ENCODE data around the gene FRMD4A. TPM values are rescaled to one million over a fixed set of nuclear protein-coding genes. Genes with fewer than 3 reads are reported as not detected.

Gene FRMD4A
- total and polyA plus RNA-seq, 3 donors from 2014 or later = 15.0 to 20.8 (median 18.7) TPM

DNA sequence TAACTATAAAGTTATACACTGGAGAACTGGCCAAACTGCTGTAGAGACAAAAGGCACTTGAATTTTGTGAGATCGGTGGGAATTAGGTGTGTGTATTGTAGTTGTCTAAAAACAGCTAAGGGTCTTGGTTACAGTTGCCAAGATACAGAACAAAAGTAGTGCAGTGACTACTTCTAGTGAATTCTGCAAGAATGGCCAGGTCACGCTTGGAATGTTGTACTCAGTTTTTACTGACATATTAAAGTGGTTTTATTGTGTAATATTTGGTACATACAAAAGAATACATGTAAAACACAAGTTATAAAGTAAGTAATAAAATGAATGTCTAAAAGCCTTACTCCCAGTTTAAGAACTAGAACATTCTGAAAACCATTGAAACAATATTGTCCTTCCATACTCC, 701.6 kb downstream of the FRMD4A start:
- no peaks in the 10 kb centered on the region for H3K4me1 ChIP-seq
- no peaks in the 10 kb centered on the region for H3K9me3 ChIP-seq
- TF ChIP-seq, protein P1, sequence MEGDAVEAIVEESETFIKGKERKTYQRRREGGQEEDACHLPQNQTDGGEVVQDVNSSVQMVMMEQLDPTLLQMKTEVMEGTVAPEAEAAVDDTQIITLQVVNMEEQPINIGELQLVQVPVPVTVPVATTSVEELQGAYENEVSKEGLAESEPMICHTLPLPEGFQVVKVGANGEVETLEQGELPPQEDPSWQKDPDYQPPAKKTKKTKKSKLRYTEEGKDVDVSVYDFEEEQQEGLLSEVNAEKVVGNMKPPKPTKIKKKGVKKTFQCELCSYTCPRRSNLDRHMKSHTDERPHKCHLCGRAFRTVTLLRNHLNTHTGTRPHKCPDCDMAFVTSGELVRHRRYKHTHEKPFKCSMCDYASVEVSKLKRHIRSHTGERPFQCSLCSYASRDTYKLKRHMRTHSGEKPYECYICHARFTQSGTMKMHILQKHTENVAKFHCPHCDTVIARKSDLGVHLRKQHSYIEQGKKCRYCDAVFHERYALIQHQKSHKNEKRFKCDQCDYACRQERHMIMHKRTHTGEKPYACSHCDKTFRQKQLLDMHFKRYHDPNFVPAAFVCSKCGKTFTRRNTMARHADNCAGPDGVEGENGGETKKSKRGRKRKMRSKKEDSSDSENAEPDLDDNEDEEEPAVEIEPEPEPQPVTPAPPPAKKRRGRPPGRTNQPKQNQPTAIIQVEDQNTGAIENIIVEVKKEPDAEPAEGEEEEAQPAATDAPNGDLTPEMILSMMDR (IDR thresholded peaks at IDR 0.05) = no peak
- no peak for TF ChIP-seq POLR2A (IDR thresholded peaks at IDR 0.05)
- no peaks in the 10 kb centered on the region for H3K27me3 ChIP-seq
- H3K4me3 ChIP-seq = no peak overlapping the region
- intact Hi-C loops (cut with DNase I; ENCODE audit: low total_unique reads) = no loop called here
- DNase-seq = no peak
- no peak overlapping the region for H3K27ac ChIP-seq
- 89 to 91% methylated on average over 2 of the region's 2 CpGs for WGBS, 2 donors
- no peaks in the 10 kb centered on the region for H3K36me3 ChIP-seq (ENCODE audit: low read depth, missing control alignments)

DNA sequence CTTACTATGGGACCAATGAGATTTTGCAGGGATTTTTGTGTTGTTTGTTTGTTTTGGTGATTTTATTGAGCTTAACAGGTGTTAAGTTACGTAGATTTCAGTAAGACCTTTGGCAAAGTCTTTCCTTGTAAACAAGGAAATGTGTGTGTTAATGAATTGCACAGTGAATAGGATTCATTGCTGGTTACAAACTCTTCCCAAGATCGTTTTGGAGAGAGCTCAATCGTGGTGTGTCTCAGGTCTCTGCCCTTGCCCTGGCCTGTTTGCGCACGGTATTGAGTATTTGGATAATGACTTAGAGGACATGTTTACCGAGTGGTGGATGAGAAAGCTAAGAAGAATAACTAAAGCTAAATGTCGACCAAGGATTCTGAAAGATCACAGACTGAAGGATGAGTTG, 702.1 kb downstream of the FRMD4A start:
- Histone ChIP-seq H3K36me3 (ENCODE audit: low read depth, missing control alignments) (no peaks in the 10 kb centered on the region), H3K4me1 (no peaks in the 10 kb centered on the region), H3K27ac (no peak overlapping the region), H3K9me3 (no peaks in the 10 kb centered on the region), H3K4me3 (no peak overlapping the region), H3K27me3 (no peaks in the 10 kb centered on the region)
- 69 to 83% methylated on average over 7 of the region's 7 CpGs for WGBS, 2 donors
- DNase-seq = no peak
- intact Hi-C loops (cut with DNase I; ENCODE audit: low total_unique reads) = no loop called here
- TF ChIP-seq, protein P1 (IDR thresholded peaks at IDR 0.05) = no peak
- no peak for TF ChIP-seq POLR2A (IDR thresholded peaks at IDR 0.05)

DNA sequence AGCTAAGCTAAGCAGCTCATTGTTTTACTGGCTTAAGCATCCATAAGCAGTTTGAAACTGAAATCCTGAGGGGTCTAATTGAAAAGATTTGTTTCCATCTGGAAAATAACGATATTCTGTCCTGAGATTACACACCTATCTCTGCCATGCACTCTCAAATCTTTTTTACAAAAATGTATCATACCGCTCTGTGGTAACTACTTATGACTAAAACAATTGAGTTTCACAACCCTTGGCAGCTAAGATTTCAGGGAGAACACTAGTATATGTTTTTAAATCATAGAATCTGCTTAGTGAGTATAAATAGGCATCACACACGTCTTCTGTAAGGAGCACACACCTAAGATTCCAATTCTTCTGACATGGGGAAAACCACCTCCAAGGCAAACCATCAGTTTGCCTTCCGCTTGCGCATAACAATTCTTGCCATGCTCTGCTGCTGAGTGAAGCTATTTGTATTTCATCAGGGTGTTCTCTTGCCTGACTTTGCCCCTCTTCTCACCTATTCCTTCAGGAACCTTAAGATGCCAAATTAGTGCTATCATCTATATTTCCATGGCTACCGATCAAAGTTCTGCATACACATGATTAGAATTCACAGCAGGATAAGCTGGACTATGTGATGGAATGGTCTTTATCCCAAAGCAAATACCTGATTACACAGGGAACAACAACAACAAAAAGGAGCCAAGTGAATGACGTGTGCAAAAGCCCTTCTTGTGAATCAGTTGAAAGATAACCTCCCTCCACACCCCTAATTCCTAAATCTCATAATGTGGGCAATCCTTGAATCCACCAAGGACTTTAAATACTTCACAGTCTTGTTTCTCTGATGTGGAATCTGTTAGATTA, 703.0 kb downstream of the FRMD4A start:
- Histone ChIP-seq H3K4me1 (no peaks in the 10 kb centered on the region), H3K27me3 (no peaks in the 10 kb centered on the region), H3K9me3 (no peaks in the 10 kb centered on the region), H3K36me3 (ENCODE audit: low read depth, missing control alignments) (no peaks in the 10 kb centered on the region), H3K4me3 (no peak overlapping the region), H3K27ac (no peak overlapping the region)
- no peak for DNase-seq
- TF ChIP-seq, protein P1 (IDR thresholded peaks at IDR 0.05) = no peak
- TF ChIP-seq POLR2A (IDR thresholded peaks at IDR 0.05) = no peak
- WGBS, 2 donors = 91 to 93% methylated on average over 7 of the region's 7 CpGs
- intact Hi-C loops (cut with DNase I; ENCODE audit: low total_unique reads) = no loop called here

DNA sequence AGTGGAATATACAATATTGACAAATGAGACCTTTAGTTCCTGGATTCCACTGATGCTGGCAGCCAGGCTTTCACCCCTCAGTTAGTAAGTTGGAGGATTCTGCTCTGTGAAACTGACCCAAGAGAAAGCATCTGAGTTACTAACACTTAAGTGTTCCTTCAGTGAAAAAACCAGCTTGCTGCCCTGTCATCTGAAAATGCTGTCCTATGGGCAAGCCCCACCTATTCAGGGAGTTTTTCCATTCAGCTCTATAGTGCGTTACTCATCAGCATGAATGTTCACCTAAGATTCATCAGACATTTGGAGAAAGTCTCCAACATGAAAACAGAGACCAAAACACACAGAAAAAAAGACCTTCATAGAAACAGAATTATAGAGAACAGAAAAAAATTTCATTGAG, 706.1 kb downstream of the FRMD4A start:
- no peaks in the 10 kb centered on the region for H3K4me1 ChIP-seq
- TF ChIP-seq POLR2A (IDR thresholded peaks at IDR 0.05) = no peak
- TF ChIP-seq, protein P1 (IDR thresholded peaks at IDR 0.05) = no peak
- H3K27ac ChIP-seq = no peak overlapping the region
- no peaks in the 10 kb centered on the region for H3K9me3 ChIP-seq
- H3K36me3 ChIP-seq (ENCODE audit: low read depth, missing control alignments) = no peaks in the 10 kb centered on the region
- 97 to 100% methylated on average over 1 of the region's 1 CpG for WGBS, 2 donors
- intact Hi-C loops (cut with DNase I; ENCODE audit: low total_unique reads) = no loop called here
- H3K27me3 ChIP-seq = no peaks in the 10 kb centered on the region
- no peak overlapping the region for H3K4me3 ChIP-seq
- DNase-seq = no peak

DNA sequence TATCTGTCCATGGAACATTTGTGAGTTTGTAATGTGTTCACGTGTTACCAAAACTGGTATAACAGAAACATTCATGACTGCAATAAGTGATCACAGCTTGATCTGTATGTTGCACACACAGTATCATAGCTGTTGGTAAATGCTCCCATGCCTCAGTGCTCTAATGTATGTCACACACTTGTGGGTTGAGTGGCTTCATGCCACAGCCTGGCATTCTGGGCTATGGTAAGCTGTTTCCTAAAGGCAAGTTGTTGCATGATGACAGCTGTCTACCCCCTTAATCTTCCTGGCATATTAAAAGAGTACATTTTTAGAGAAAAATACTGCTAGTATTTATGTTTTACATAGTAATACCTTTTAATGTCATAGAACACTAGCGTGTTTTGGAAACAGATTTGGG, 708.8 kb downstream of the FRMD4A start:
- intact Hi-C loops (cut with DNase I; ENCODE audit: low total_unique reads) = no loop called here
- Histone ChIP-seq H3K9me3 (no peaks in the 10 kb centered on the region), H3K4me3 (no peak overlapping the region), H3K27me3 (no peaks in the 10 kb centered on the region), H3K4me1 (no peaks in the 10 kb centered on the region), H3K27ac (no peak overlapping the region), H3K36me3 (ENCODE audit: low read depth, missing control alignments) (no peaks in the 10 kb centered on the region)
- DNase-seq = no peak
- 66 to 97% methylated on average over 2 of the region's 2 CpGs for WGBS, 2 donors
- no peak for TF ChIP-seq POLR2A (IDR thresholded peaks at IDR 0.05)
- TF ChIP-seq, protein P1 (IDR thresholded peaks at IDR 0.05) = no peak

Measured in testis (tissue), 3 donors.